ENCODE measurements around the gene APP. TPM values are rescaled to one million over a fixed set of nuclear protein-coding genes. Genes with fewer than 3 reads are reported as not detected.

The APP gene
- total and polyA plus RNA-seq, 10 of the 15 experiments (the other 5 are each of a cell fraction or from before 2014, with no cell fraction given), result 8.8 to 94.9 (median 51.0) TPM

DNA sequence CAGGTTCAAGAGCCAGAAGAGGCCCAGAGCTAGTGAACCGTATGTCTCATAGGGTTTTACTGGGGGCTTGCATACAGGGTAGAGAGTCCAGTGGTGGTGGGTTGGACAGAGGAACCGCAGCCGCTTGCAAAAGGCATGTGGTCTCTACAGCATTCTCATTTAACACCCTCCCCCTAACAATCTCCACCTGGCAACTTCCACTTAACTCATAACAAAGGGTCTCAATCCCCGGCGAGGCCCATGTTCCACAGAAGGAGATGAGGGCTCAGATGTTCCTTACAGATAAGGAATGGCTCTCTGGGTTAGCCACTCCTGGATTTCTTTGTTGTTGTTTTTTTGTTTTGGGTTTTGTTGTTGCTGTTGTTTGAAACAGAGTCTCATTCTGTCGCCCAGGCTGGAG lies 106.1 kb downstream of the APP start (continued):
- no peak for TF ChIP-seq PRDM15 (CRISPR knock-in tag; IDR thresholded peaks at IDR 0.05)
- no peak for TF ChIP-seq TARDBP (IDR thresholded peaks at IDR 0.05; ENCODE audit: borderline replicate concordance)
- no peak for TF ChIP-seq IKZF2 (IDR thresholded peaks at IDR 0.05)
- TF ChIP-seq MEF2B (IDR thresholded peaks at IDR 0.05; ENCODE audit: partially characterized antibody, poor library complexity, severe bottlenecking), result no peak
- no peak for TF ChIP-seq CREM (IDR thresholded peaks at IDR 0.05; ENCODE audit: low read depth)
- no peak for TF ChIP-seq CEBPB (IDR thresholded peaks at IDR 0.05; ENCODE audit: borderline replicate concordance in 1 of 2, low read depth in 2 of 2, low read length in 2 of 2)

DNA sequence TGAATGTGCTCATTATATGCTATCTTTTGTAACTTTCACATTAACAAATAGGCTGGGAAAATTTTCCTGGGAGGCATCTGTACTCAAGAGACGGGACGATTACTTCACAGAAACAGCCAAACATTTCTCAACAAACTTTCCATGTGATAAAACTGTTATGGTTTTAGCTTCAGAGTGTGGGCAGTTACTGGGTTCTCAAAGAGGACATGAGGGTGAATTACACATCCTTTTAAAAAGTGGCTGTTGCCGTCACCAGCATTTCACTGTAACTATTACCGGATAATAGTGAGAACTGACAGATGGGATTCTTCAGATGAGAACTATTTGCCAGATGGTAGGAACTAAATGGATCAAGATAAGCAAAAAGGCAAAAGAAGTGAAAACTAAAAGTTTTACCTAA lies 109.1 kb downstream of the APP start:
- no peak overlapping the region for H3K27ac ChIP-seq (ENCODE audit: control insufficient read depth, insufficient read depth)
- DNase-seq (ENCODE audit: low read depth, low spot score) (no peak), ATAC-seq (no peak), FAIRE-seq (no peak)
- H3K79me2 ChIP-seq (ENCODE audit: control insufficient read depth, insufficient read depth, low read length), result no peaks in the 10 kb centered on the region
- BruUV-seq (replicated peaks), result no TSS peak
- H4K20me1 ChIP-seq (ENCODE audit: control insufficient read depth, insufficient read depth), result no peaks in the 10 kb centered on the region
- in situ Hi-C loops (cut with MboI) (no loop called here), intact Hi-C loops (cut with micrococcal nuclease; ENCODE audit: unreplicated experiment) (no loop called here)
- H3K4me3 ChIP-seq, result no peak overlapping the region
- 47% methylated on average over 4 of the region's 4 CpGs for WGBS (ENCODE audit: insufficient coverage, insufficient replicate concordance, low lambda C conversion rate, missing lambda C conversion rate)
- RAD21 ChIA-PET (ENCODE audit: unreplicated experiment), result no interaction called here
- H3K36me3 ChIP-seq (ENCODE audit: control insufficient read depth in 2 of 2, insufficient read depth in 2 of 2, low read length in 1 of 2), result no peaks in the 10 kb centered on the region
- no peak overlapping the region for H3K4me2 ChIP-seq (ENCODE audit: control insufficient read depth, insufficient read depth)
- SMC1A ChIA-PET (ENCODE audit: uncharacterized antibody, unreplicated experiment), result interaction anchor here (1.1 kb wide), 1 partner anchor 9 kb away, joined by 3 read pairs; no protein-coding TSS in a partner anchor
- CTCF ChIA-PET, result no interaction called here
- POLR2A ChIA-PET, result no interaction called here
- no peaks in the 10 kb centered on the region for H3K4me1 ChIP-seq (ENCODE audit: control insufficient read depth, insufficient read depth, low read length)
- H3K9ac ChIP-seq (ENCODE audit: control insufficient read depth, insufficient read depth, low read length), result no peak overlapping the region
- no peak overlapping the region for H2AFZ ChIP-seq (ENCODE audit: control insufficient read depth, low read depth, low read length)
- no peaks in the 10 kb centered on the region for H3K9me3 ChIP-seq (replicated peaks; ENCODE audit: control insufficient read depth, insufficient read depth, low read length)
- no peaks in the 10 kb centered on the region for H3K27me3 ChIP-seq (replicated peaks in 1 of 2; ENCODE audit: control insufficient read depth in 2 of 2, insufficient read depth in 2 of 2, low read length in 1 of 2)
- TF ChIP-seq, protein P1, sequence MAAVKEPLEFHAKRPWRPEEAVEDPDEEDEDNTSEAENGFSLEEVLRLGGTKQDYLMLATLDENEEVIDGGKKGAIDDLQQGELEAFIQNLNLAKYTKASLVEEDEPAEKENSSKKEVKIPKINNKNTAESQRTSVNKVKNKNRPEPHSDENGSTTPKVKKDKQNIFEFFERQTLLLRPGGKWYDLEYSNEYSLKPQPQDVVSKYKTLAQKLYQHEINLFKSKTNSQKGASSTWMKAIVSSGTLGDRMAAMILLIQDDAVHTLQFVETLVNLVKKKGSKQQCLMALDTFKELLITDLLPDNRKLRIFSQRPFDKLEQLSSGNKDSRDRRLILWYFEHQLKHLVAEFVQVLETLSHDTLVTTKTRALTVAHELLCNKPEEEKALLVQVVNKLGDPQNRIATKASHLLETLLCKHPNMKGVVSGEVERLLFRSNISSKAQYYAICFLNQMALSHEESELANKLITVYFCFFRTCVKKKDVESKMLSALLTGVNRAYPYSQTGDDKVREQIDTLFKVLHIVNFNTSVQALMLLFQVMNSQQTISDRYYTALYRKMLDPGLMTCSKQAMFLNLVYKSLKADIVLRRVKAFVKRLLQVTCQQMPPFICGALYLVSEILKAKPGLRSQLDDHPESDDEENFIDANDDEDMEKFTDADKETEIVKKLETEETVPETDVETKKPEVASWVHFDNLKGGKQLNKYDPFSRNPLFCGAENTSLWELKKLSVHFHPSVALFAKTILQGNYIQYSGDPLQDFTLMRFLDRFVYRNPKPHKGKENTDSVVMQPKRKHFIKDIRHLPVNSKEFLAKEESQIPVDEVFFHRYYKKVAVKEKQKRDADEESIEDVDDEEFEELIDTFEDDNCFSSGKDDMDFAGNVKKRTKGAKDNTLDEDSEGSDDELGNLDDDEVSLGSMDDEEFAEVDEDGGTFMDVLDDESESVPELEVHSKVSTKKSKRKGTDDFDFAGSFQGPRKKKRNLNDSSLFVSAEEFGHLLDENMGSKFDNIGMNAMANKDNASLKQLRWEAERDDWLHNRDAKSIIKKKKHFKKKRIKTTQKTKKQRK (IDR thresholded peaks at IDR 0.05; ENCODE audit: low read depth, low read length), result no peak
- TF ChIP-seq HDAC6 (IDR thresholded peaks at IDR 0.05; ENCODE audit: unreplicated experiment) (no peak), SREBF1 (IDR thresholded peaks at IDR 0.05; ENCODE audit: low read length) (no peak), FOXM1 (IDR thresholded peaks at IDR 0.05; ENCODE audit: low read depth, low read length) (no peak), PAX8 (IDR thresholded peaks at IDR 0.05) (no peak), SP1 (IDR thresholded peaks at IDR 0.05; ENCODE audit: low read depth, low read length) (no peak), NR2C2 (IDR thresholded peaks at IDR 0.05; ENCODE audit: borderline replicate concordance, control insufficient read depth, insufficient read length, low read depth) (no peak)
- TF ChIP-seq, protein P2, sequence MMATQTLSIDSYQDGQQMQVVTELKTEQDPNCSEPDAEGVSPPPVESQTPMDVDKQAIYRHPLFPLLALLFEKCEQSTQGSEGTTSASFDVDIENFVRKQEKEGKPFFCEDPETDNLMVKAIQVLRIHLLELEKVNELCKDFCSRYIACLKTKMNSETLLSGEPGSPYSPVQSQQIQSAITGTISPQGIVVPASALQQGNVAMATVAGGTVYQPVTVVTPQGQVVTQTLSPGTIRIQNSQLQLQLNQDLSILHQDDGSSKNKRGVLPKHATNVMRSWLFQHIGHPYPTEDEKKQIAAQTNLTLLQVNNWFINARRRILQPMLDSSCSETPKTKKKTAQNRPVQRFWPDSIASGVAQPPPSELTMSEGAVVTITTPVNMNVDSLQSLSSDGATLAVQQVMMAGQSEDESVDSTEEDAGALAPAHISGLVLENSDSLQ (IDR thresholded peaks at IDR 0.05), result no peak

Data from GM12878 (cell line).